ENCODE data around the gene FILIP1L.

GRCh38 chr3:99961756-99962515 is 152.4 kb downstream of the FILIP1L start:
- no peak for TF ChIP-seq CTCF (IDR thresholded peaks at IDR 0.05)
- no peak for TF ChIP-seq POLR2AphosphoS5 (IDR thresholded peaks at IDR 0.05)

Data from breast epithelium (tissue), 3 donors.